ENCODE results near the gene KLK7. TPM values are rescaled to one million over a fixed set of nuclear protein-coding genes. Genes with fewer than 3 reads are reported as not detected.

The KLK7 gene
- total and polyA plus RNA-seq, 2 donors (not counting 3 experiments of a cell fraction or from before 2014, with no cell fraction given): not detected

GRCh38 chr19:50943074-50943828 lies 40.5 kb downstream of the KLK7 start:
- DNase-seq (ENCODE audit: low read depth, low spot score): no peak
- Histone ChIP-seq H3K4me1 (ENCODE audit: control insufficient read depth, extremely low read depth, insufficient read depth, low read length) (no peaks in the 10 kb centered on the region), H3K9me1 (replicated peaks; ENCODE audit: control insufficient read depth, extremely low read depth, insufficient read depth, low read length) (no peaks in the 10 kb centered on the region), H3K4me3 (replicated peaks in 1 of 3; ENCODE audit: insufficient read depth in 1 of 3, low read depth in 1 of 3, low read length in 3 of 3) (no peak overlapping the region), H2AFZ (ENCODE audit: low read depth, low read length) (no peak overlapping the region), H4K20me1 (replicated peaks; ENCODE audit: control insufficient read depth, extremely low read depth, insufficient read depth, low read length) (no peaks in the 10 kb centered on the region), H3K9me3 (replicated peaks; ENCODE audit: control insufficient read depth, insufficient read depth, low read length) (no peaks in the 10 kb centered on the region), H3K9ac (replicated peaks; ENCODE audit: extremely low read depth, insufficient read depth, low read length) (no peak overlapping the region), H3K79me2 (ENCODE audit: control insufficient read depth, insufficient read depth, low read length) (no peaks in the 10 kb centered on the region), H3K4me2 (ENCODE audit: insufficient read depth, low read length) (no peak overlapping the region), H3K27me3 (ENCODE audit: control insufficient read depth in 2 of 2, insufficient read depth in 2 of 2, low read length in 2 of 2) (no peaks in the 10 kb centered on the region), H3K27ac (ENCODE audit: insufficient read depth, low read depth, low read length) (no peak overlapping the region), H3K36me3 (ENCODE audit: control insufficient read depth in 2 of 2, extremely low read depth in 1 of 2, insufficient read depth in 2 of 2, low read length in 2 of 2) (no peaks in the 10 kb centered on the region)
- TF ChIP-seq CTCF (IDR thresholded peaks at IDR 0.05; ENCODE audit: extremely low read depth in 1 of 2, insufficient read depth in 1 of 2, low read depth in 1 of 2, low read length in 2 of 2) (no peak), MYC (IDR thresholded peaks at IDR 0.05; ENCODE audit: low read depth, low read length) (no peak), POLR2A (IDR thresholded peaks at IDR 0.05; ENCODE audit: low read depth, low read length) (no peak), JUN (IDR thresholded peaks at IDR 0.05; ENCODE audit: borderline replicate concordance, insufficient read depth, insufficient read length, low read depth) (no peak), POLR2AphosphoS5 (IDR thresholded peaks at IDR 0.05; ENCODE audit: insufficient read depth, low read depth, low read length) (no peak), FOS (IDR thresholded peaks at IDR 0.05; ENCODE audit: borderline replicate concordance, insufficient read depth, low read length) (no peak), GATA2 (IDR thresholded peaks at IDR 0.05; ENCODE audit: insufficient read depth, insufficient read length, low read depth, low read length) (no peak)
- POLR2A ChIA-PET: no interaction called here
- CTCF ChIA-PET: no interaction called here
- no peak for FAIRE-seq
- intact Hi-C loops (cut with micrococcal nuclease): no loop called here
- BruUV-seq (replicated peaks): no TSS peak
- dilution Hi-C loops (cut with MboI; ENCODE audit: extremely low pct_ligation_motif_present, low sequenced_read_pairs): no loop called here

Measured in endothelial cell of umbilical vein (primary cell).